A549 treated with AZD2906 at 1 μM for 4 hours (cell line): ENCODE results near the gene HBD. TPM values are rescaled to one million over a fixed set of nuclear protein-coding genes. Genes with fewer than 3 reads are reported as not detected.

Source experiments
- total RNA-seq: library from RNA; stranded (reverse); fragments of 200-300 nt; extraction: Qiagen RNA extraction; gene quantifications from 5 replicates; pipeline ENCODE4 v1.2.3, GENCODE V29; 2022

Gene HBD
- total RNA-seq = not detected in 5 replicates

GRCh38 chr11:5234381-5234834 lies at the start of gene HBD:
Gene HBD, minus strand, starts transcription at chr11:5234483. Its CDS starts 50 bp downstream, at chr11:5234433.

DNA sequence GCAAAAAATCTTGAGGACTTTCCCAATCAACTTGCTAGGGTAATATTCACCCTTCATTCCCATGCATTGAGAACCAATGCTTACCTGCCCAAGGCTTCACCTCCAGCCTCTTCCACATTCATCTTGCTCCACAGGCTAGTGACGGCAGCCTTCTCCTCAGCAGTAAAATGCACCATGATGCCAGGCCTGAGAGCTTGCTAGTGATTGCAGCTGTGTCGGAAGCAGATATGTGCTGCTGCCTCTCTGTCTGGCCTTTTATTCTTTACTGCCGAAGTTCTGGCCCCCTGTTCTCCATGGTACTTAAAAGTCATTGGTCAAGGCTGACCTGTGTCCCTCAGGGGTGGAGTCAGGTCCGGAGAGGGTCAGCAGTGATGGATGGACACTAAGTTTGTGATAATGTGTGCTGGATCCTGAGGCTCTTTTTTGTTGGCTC lies 35.4 kb upstream of the HBD start, which contains the start of gene HBE1:
Gene HBE1 (minus strand): TSS at position 231 of the 433 bp plus-strand sequence. CDS start 55 bp downstream, at position 176.

DNA sequence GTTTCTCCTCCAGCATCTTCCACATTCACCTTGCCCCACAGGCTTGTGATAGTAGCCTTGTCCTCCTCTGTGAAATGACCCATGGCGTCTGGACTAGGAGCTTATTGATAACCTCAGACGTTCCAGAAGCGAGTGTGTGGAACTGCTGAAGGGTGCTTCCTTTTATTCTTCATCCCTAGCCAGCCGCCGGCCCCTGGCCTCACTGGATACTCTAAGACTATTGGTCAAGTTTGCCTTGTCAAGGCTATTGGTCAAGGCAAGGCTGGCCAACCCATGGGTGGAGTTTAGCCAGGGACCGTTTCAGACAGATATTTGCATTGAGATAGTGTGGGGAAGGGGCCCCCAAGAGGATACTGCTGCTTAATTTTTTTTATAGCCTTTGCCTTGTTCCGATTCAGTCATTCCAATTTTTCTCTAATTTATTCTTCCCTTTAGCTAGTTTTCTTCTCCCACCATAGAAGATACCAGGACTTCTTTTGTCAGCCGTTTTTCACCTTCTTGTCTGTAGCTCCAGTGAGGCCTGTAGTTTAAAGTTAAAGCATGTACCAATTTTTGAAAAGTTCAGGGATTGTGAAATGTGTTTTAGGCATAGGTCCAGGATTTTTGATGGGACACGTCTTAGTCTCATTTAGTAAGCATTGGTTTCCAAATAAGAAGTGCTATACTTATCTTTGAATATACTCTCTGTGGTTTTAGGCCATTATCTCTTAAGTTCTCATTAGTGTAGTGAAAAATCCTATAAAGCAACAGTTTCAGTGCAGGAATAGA lies 20.5 kb upstream of the HBD start, which contains the start of gene HBG2:
Gene HBG2 (minus strand): TSS at position 136 of the 768 bp plus-strand sequence. CDS start 53 bp downstream, at position 83.

GRCh38 chr11:5249807-5250396 lies 15.6 kb upstream of the HBD start, which contains the start of gene HBG1:
Gene HBG1, minus strand, starts transcription at chr11:5249857. Its CDS starts 53 bp downstream, at chr11:5249804.

DNA sequence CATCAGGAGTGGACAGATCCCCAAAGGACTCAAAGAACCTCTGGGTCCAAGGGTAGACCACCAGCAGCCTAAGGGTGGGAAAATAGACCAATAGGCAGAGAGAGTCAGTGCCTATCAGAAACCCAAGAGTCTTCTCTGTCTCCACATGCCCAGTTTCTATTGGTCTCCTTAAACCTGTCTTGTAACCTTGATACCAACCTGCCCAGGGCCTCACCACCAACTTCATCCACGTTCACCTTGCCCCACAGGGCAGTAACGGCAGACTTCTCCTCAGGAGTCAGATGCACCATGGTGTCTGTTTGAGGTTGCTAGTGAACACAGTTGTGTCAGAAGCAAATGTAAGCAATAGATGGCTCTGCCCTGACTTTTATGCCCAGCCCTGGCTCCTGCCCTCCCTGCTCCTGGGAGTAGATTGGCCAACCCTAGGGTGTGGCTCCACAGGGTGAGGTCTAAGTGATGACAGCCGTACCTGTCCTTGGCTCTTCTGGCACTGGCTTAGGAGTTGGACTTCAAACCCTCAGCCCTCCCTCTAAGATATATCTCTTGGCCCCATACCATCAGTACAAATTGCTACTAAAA lies 7.5 kb downstream of the HBD start, which contains the start of gene HBB:
Gene HBB (minus strand): TSS at position 340 of the 579 bp plus-strand sequence. CDS start 50 bp downstream, at position 290.

DNA sequence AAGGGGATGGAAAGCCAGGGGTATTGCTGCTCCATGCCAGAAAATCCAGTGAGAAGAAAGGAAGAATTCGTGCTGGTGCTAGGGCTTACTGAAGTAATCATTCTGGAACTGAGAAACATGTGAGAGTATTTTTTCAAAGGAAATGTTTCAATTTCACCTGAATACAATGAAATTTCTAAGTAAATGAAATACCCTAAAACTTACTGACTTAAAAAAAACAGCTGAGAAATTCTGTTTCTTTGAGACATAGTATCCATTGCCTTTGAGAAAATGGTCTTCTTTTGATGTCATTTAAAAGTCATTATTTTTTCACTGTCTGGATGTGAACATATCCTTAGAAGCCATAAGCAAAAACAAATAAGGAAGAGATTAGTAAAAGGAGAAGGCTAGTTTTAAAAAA lies 33.7 kb downstream of the HBD start, which contains the start of gene OR51V1:
Gene OR51V1 (minus strand): TSS at position 101 of the 400 bp plus-strand sequence. CDS start 0 bp downstream, at position 101.

Other genes starting within 250 kb of the HBD start
- gene OR51L1, start 239.6 kb downstream of the HBD start, total RNA-seq = not detected in 5 replicates
- gene OR52J3, start 188.0 kb downstream of the HBD start, total RNA-seq = not detected in 5 replicates
- not detected in 5 replicates for gene OR52E2, start 174.9 kb downstream of the HBD start, total RNA-seq
- not detected in 5 replicates for gene OR52E1, start 164.9 kb downstream of the HBD start, total RNA-seq
- gene OR52A5, start 96.1 kb downstream of the HBD start, total RNA-seq = not detected in 5 replicates
- not detected in 5 replicates for gene OR52A1, start 79.7 kb downstream of the HBD start, total RNA-seq
- not detected in 5 replicates for gene OR51V1, start 33.8 kb downstream of the HBD start, total RNA-seq
- 0.24 TPM in 1 of 5 replicates, not detected in the others for gene HBB, start 7.4 kb downstream of the HBD start, total RNA-seq
- not detected in 5 replicates for gene HBG1, start 15.4 kb upstream of the HBD start, total RNA-seq
- not detected in 5 replicates for gene HBG2, start 20.3 kb upstream of the HBD start, total RNA-seq
- 0.10 to 0.19 TPM (median 0.17 TPM) in 3 of 5 replicates, not detected in the others for gene HBE1, start 35.5 kb upstream of the HBD start, total RNA-seq
- gene OR51B4, start 67.5 kb upstream of the HBD start, total RNA-seq = not detected in 5 replicates
- not detected in 5 replicates for gene OR51B2, start 89.8 kb upstream of the HBD start, total RNA-seq
- not detected in 5 replicates for gene OR51B5, start 109.0 kb upstream of the HBD start, total RNA-seq
- not detected in 5 replicates for gene OR51B6, start 117.0 kb upstream of the HBD start, total RNA-seq
- gene OR51M1, start 149.3 kb upstream of the HBD start, total RNA-seq = not detected in 5 replicates
- not detected in 5 replicates for gene OR51Q1, start 187.6 kb upstream of the HBD start, total RNA-seq
- not detected in 5 replicates for gene OR51I1, start 207.0 kb upstream of the HBD start, total RNA-seq
- gene OR51I2, start 214.8 kb upstream of the HBD start, total RNA-seq = not detected in 5 replicates